NT2/D1 (cell line): ENCODE measurements around the gene MAD1L1.
"Not testable (repeated sequence)": the region's sequence is repeated elsewhere in the genome, so short reads cannot be mapped to it uniquely, and the experiment has no call there.

Experiments
- DNase-seq: peaks from one replicate; pipeline ENCODE4 v3.0.0-alpha.2; 2011; ENCODE audit warnings: low read depth, low spot score
- H3K27me3 ChIP-seq: 2 replicates; pipeline ENCODE4 v1.6.0; 2011; ENCODE audit warnings: mild to moderate bottlenecking; ENCODE audit not compliant: insufficient read length, insufficient read depth
- H3K36me3 ChIP-seq: 2 replicates; pipeline ENCODE4 v1.6.1; 2011; ENCODE audit warnings: mild to moderate bottlenecking, low read length, mixed read lengths; ENCODE audit not compliant: insufficient read depth, insufficient read length
- H3K4me1 ChIP-seq: 2 replicates; pipeline ENCODE4 v1.5.1; 2011; ENCODE audit not compliant: insufficient read depth, insufficient read length
- H3K4me3 ChIP-seq: 2 replicates; pipeline ENCODE4 v1.5.1; 2011; ENCODE audit warnings: low read depth; ENCODE audit not compliant: insufficient read length
- H3K9ac ChIP-seq: 2 replicates; pipeline ENCODE4 v1.6.0; 2011; ENCODE audit warnings: low read depth; ENCODE audit not compliant: insufficient read length
- H3K9me3 ChIP-seq: 2 replicates; pipeline ENCODE4 v1.5.1; 2011; ENCODE audit warnings: mild to moderate bottlenecking, low read length; ENCODE audit not compliant: insufficient read depth
- SUZ12 ChIP-seq: IDR thresholded peaks from 2 replicates; pipeline ENCODE4 v1.6.1; 2011; ENCODE audit not compliant: insufficient read length, insufficient read depth; ENCODE audit errors: extremely low read depth
- YY1 ChIP-seq: IDR thresholded peaks from 2 replicates; pipeline ENCODE4 v1.6.1; 2011; ENCODE audit not compliant: insufficient read length, insufficient read depth
- ZNF274 ChIP-seq: IDR thresholded peaks from 2 replicates; pipeline ENCODE4 v1.6.1; 2011; ENCODE audit warnings: mild to moderate bottlenecking, low read depth, low read length

Gene MAD1L1

GRCh38 chr7:1930381-1931065 lies 302.2 kb downstream of the MAD1L1 start:
- Histone ChIP-seq H3K4me3 (no peak overlapping the region), H3K36me3 (peaks cover 21% of the 10 kb centered on the region), H3K4me1 (peaks cover 9% of the 10 kb centered on the region), H3K9ac (no peak overlapping the region), H3K27me3 (no peaks in the 10 kb centered on the region), H3K9me3 (no peaks in the 10 kb centered on the region; the same call in 1 of the 2 replicates)
- DNase-seq, result no peak
- no peak for TF ChIP-seq YY1
- no peak for TF ChIP-seq SUZ12
- no peak for TF ChIP-seq ZNF274

GRCh38 chr7:1929349-1929925 lies 303.3 kb downstream of the MAD1L1 start:
- DNase-seq, H3K4me1 ChIP-seq, H3K27me3 ChIP-seq, H3K9me3 ChIP-seq, H3K4me3 ChIP-seq, H3K9ac ChIP-seq: not testable (repeated sequence)
- peaks cover 18% of the 10 kb centered on the region for H3K36me3 ChIP-seq

- Histone ChIP-seq H3K4me3 (no peak overlapping the region), H3K36me3 (peaks cover 18% of the 10 kb centered on the region), H3K4me1 (peaks cover 9% of the 10 kb centered on the region), H3K9me3 (no peaks in the 10 kb centered on the region; the same call in 1 of the 2 replicates), H3K9ac (no peak overlapping the region), H3K27me3 (no peaks in the 10 kb centered on the region)
- TF ChIP-seq ZNF274 (no peak), SUZ12 (no peak), YY1 (no peak)
- no peak for DNase-seq
Observed at GRCh38 chr7:1928645-1929348, 303.9 kb downstream of the MAD1L1 start.

- no peak for DNase-seq
- no peak for TF ChIP-seq YY1
- TF ChIP-seq ZNF274, result no peak
- no peak for TF ChIP-seq SUZ12
Observed at GRCh38 chr7:1927937-1928644, 304.7 kb downstream of the MAD1L1 start.

DNA sequence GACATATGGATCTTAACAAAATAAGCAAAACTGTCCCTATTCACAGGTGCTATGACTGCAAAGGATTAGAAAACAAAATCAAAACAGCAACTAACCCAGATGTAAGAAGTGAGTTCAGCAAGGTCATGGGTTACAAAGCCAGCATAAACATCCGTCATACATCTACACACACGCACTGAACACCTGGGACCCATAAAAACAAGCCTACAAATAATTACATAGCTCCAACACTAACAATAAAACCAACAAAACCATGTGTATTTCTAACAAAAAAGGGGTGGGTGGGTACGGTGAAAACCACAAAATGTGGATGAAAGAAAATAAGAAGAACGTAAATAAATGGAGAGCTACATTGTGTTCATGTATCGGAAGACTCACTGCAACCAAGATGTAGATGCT lies 305.8 kb downstream of the MAD1L1 start:
- Histone ChIP-seq H3K36me3 (peaks cover 23% of the 10 kb centered on the region), H3K9ac (no peak overlapping the region), H3K4me1 (peaks cover 4% of the 10 kb centered on the region), H3K4me3 (no peak overlapping the region), H3K27me3 (no peaks in the 10 kb centered on the region), H3K9me3 (no peaks in the 10 kb centered on the region; the same call in 1 of the 2 replicates)
- no peak for DNase-seq
- no peak for TF ChIP-seq ZNF274
- no peak for TF ChIP-seq SUZ12
- TF ChIP-seq YY1, result no peak

More at GRCh38 chr7:1927937-1928644, 304.7 kb downstream of the MAD1L1 start:
- no peaks in the 10 kb centered on the region for H3K27me3 ChIP-seq
- peaks cover 20% of the 10 kb centered on the region for H3K36me3 ChIP-seq
- no peaks in the 10 kb centered on the region; the same call in 1 of the 2 replicates for H3K9me3 ChIP-seq
- peaks cover 7% of the 10 kb centered on the region for H3K4me1 ChIP-seq
- no peak overlapping the region for H3K4me3 ChIP-seq
- H3K9ac ChIP-seq, result no peak overlapping the region

GRCh38 chr7:1925973-1926907 lies 306.5 kb downstream of the MAD1L1 start:
- H3K9ac ChIP-seq, result no peak overlapping the region
- H3K9me3 ChIP-seq, result no peaks in the 10 kb centered on the region; the same call in 1 of the 2 replicates
- H3K4me1 ChIP-seq, result no peaks in the 10 kb centered on the region
- TF ChIP-seq YY1 (no peak), ZNF274 (no peak), SUZ12 (no peak)
- H3K36me3 ChIP-seq, result peaks cover 20% of the 10 kb centered on the region
- no peaks in the 10 kb centered on the region for H3K27me3 ChIP-seq
- no peak for DNase-seq
- no peak overlapping the region for H3K4me3 ChIP-seq
